ENCODE measurements around the gene IQCF5.
"Not testable (repeated sequence)": the region's sequence is repeated elsewhere in the genome, so short reads cannot be mapped to it uniquely, and the experiment has no call there.

IQCF5 gene

DNA sequence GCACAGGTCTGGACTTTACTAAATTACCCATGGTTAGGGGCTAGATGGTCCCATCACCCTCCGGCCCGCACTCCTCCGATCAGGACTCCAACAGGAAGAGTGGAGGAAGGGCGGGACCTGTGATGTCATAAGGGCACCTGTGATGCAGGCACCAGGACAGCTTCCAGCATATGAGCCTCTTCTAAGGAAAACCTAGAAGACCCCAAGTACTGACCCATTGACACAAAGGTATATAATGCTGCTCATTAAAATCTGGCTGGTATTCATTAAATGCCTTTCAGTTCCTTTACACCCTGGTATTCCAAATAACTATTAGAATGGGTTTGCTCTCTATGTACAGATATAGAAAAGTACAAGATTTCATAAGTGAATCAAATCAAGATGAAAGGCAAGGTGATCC is at the start of gene IQCF5:
IQCF5 (minus strand) TSS at position 101 of the 400 bp plus-strand sequence; CDS start at position 31, 70 bp downstream.
- DNase-seq = no peak

- DNase-seq = no peak
These were observed 45.7 kb upstream of the IQCF5 start for GRCh38 chr3:51921081-51921578.

DNA sequence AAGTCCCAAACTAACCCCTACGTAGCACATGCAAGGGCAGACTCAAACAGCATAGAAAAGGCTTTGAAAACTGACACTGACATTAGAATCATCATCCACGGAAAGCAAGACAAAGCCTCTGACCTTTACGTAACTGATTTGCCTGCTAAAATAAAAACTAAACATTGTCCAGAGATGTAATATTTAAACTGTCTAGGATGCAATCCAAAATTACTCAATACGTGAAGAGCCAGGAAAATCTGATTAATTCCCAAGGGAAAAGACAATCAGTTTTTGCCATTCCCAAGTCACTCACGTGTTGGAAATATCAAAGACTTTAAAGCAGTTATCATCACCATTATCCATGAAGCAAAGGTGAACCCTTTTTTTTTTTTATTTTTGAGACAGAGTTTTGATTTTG is 41.0 kb upstream of the IQCF5 start:
- DNase-seq = no peak

DNA sequence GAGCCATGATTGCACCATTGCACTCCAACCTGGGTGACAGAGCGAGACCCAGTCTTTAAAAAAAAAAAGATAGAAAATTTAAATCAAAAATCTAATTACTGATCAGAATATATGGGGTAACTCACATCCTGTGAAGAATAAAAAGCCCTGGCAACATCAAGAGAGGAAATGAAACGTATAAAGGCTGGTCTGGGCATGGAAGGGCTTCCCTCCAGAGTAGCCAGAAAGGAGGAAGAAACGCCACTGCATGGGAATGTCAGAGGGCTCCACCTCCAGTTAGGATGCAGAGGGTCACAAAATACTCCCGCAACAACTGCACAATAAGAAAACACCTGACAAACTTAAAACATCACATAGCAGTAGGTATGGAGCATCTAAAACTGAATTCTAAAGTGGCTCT is 32.6 kb upstream of the IQCF5 start:
- no peak for DNase-seq

DNA sequence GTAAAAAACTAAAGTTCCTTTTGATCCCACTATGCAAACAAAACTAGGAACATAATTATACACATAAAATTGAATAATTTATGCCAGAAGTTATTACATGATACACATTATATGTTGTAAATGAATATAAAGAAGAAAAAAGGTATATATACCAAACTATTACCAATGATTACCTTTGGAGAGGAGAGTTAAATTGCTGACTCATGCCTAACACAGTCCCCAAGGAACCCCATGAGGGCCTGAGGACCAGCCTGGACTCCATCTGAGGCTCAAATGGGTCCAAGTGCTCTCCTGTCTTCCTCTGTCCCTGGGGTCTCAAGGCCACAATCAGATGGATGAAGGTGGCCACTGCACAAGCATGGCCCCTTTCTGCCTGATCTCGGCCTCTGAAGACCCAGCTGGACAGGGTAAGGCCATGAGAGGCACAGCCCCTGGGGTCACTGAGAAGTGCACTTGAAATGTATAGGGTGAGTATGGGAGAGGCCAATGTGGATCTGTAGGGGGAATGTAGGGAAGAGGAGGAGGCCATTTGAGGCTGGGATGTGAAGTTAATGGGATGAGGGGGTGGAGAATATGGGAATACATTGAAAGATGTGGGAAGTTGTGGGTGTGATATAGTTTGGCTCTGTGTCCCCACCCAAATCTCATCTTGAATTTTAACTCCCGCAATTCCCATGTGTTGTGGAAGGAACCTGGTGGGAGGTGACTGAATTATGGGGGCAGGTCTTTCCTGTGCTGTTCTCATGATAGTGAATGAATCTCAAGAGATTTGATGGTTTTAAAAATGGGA is 28.8 kb upstream of the IQCF5 start:
- no peak for DNase-seq

DNA sequence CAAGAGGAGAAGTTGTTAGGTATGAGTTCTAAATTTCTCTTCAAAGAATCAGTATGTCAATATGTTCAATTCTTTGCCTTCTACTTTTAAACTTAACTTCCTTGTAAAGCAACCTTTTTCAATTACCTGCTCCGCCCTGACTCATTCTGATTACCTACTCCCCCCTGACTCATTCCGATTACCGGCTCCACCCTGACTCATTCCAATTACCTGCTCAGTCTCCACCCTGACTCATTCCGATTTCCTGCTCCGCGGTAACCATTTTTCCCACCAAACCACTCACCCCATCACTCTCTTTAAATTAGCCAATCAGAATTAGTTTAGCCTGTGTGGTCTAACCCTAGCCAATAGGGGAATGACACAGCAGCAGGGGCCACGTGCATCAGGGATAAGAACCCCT is 27.0 kb upstream of the IQCF5 start:
- not testable (repeated sequence) for DNase-seq

- DNase-seq = not testable (repeated sequence)
These were observed 24.6 kb upstream of the IQCF5 start for GRCh38 chr3:51900043-51900442.

GRCh38 chr3:51897391-51897790 is 22.0 kb upstream of the IQCF5 start:
- DNase-seq = no peak

DNA sequence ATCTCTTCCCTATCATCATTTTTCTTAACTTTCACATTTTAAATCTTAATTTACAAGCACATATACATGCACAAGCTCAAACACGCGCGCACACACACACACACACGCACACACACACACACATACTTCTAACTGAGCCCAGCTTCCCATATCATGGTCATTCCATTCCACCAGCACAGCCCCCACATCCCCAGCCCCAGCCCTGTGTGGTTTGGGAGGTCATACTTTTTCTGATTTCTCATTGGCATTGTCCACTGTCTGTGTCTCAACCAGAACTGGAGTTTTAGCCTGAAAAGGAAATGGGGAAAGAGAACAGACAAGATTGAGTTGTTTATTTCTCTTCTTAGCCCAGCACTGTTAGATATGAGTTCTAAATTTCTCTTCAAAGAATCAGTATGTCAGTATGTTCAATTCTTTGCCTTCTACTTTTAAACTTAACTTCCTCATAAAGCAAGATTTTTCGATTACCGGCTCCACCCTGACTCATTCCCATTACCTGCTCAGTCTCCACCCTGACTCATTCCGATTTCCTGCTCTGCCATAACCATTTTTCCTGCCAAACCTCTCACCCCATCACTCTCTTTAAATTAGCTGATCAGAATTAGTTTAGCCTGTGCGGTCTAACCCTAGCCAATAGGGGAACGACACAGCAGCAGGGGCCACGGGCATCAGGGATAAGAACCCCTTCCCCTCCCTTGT is 21.4 kb upstream of the IQCF5 start:
- DNase-seq = no peak

GRCh38 chr3:51894939-51895338 is 19.5 kb upstream of the IQCF5 start:
- no peak for DNase-seq

GRCh38 chr3:51894391-51894790 is 19.0 kb upstream of the IQCF5 start:
- DNase-seq = no peak

GRCh38 chr3:51891242-51892039 is 16.0 kb upstream of the IQCF5 start:
- DNase-seq = no peak

DNA sequence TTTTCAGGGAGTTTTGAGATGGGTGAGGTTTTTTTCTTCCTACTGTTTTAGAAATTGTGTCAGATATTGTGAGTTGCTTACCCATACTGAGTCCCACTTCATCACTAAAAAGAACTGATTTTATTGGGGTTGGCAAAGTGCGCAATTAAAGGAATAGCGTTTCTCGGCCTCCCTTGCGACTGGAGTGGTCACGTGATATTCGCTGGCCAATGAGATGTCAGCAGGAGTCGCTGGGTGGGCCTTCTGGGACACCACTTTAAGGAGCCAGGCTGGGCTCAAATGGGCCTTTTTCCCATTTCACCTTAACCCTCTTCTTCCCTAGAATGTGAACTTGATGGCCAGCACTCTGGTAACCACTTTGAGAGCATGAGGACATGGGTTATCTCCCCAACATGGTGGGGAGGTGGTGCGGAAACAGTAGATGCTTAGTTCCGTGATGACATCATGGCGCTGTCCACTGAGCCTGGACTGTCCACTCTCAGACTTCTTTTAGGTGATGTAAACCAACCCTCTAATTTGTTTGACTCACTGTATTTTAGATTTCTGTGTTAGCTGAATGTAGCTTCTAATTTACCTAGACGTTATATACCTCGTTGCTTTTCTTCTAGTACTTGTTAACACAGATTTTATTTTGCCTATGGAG is 13.2 kb upstream of the IQCF5 start:
- DNase-seq = no peak

GRCh38 chr3:51887620-51888019 is 12.2 kb upstream of the IQCF5 start:
- no peak for DNase-seq

GRCh38 chr3:51886447-51886846 is 11.0 kb upstream of the IQCF5 start:
- no peak for DNase-seq

GRCh38 chr3:51879937-51880336 is 4.5 kb upstream of the IQCF5 start:
- DNase-seq = no peak

- no peak for DNase-seq
These were observed 785 bp upstream of the IQCF5 start for GRCh38 chr3:51876186-51876585.

DNA sequence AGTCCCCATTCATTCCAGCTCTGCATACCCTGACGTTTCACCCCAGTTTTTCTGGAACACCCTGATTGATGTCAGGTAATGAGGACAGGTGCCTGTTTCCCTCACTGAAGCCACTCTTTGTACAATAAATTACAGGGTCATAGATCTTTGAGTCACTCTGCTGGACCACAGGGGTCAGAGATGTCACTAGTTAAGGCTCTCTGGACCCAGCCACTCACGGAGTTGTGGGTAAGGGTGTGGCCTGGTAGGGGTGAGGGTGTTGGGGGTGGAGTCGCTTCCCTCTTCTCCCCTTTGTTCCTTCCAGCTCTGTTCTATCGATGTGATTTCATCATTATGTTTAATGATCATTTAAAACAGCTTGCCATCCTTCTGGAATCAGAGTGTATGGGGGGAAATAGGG is 512 bp downstream of the IQCF5 start:
- no peak for DNase-seq

- no peak for DNase-seq
These were observed 990 bp downstream of the IQCF5 start for GRCh38 chr3:51874411-51874810.

DNA sequence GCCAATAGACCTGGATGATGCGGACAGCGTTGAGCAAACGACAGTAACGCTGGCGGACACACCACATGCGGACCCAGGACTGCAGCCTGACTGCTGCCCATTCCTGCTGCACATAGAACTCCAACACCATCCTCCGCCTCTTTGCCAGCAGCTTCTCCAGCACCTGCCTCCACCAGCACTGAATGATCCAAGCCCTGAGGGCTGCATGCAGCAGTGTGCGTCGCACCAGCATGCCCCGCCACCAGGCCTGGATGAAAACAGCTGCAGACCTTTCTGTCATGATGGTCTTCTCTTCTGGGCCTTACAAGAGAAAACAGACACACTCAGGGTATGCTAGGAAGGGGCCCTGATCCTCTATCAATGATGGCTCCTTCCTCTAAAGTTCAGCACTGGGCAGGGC is 1.5 kb downstream of the IQCF5 start:
- DNase-seq = no peak

- no peak for DNase-seq
These were observed 2.1 kb downstream of the IQCF5 start for GRCh38 chr3:51873253-51873766.

GRCh38 chr3:51869304-51869703 is 6.1 kb downstream of the IQCF5 start:
- DNase-seq = no peak

DNA sequence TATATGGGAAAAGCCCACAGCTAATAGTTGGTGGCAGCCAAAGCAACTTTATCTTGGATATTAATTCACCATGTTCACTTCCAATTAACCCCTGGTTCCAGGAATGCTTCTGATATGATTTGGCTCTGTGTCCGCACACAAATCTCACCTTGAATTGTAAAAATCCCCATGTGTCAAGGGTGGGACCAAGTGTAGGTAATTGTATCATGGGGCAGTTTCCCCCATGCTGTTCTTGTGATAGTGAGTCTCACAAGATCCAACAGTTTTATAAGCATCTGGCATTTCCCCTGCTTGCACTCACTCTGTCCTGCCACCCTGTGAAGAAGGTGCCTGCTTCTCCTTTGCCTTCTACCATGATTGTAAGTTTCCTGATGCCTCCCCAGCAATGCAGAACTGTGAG is 6.5 kb downstream of the IQCF5 start:
- DNase-seq = not testable (repeated sequence)
